HCT116 (cell line): Measurements from ENCODE around the gene SH2B2.

Experiments
- CTCF ChIP-seq, 3 experiments: fragments of 200-600 bp in 1 of 3; sonication (generic) in 1 of 3; IDR thresholded peaks in 2 of 3; conservative IDR thresholded peaks in 1 of 3; 2 replicates each; pipeline ENCODE4 v1.5.1; 2012 to 2017; ENCODE audit warnings: low read depth in 2 of 3, low read length in 2 of 3, antibody characterized with exemption in 1 of 3, borderline replicate concordance in 1 of 3, control low read depth in 1 of 3, mild to moderate bottlenecking in 1 of 3, mixed read lengths in 1 of 3, mixed run types in 1 of 3, moderate library complexity in 1 of 3; ENCODE audit not compliant: insufficient read depth in 1 of 3
- EGR1 ChIP-seq: IDR thresholded peaks from 2 replicates; pipeline ENCODE4 v1.6.1; 2012; ENCODE audit warnings: low read depth
- POLR2A ChIP-seq: IDR thresholded peaks from 2 replicates; pipeline ENCODE4 v1.7.0; 2011; ENCODE audit warnings: borderline replicate concordance; ENCODE audit not compliant: insufficient read depth, insufficient read length; ENCODE audit errors: extremely low read depth
- REST ChIP-seq: IDR thresholded peaks from 2 replicates; pipeline ENCODE4 v1.6.1; 2012; ENCODE audit warnings: low read depth
- SIN3A ChIP-seq: IDR thresholded peaks from 2 replicates; pipeline ENCODE4 v1.6.1; 2012; ENCODE audit warnings: low read depth

GRCh38 chr7:102320181-102320580 is 33.5 kb downstream of the SH2B2 start:
- TF ChIP-seq REST: no peak
- TF ChIP-seq SIN3A: no peak
- TF ChIP-seq POLR2A: no peak
- no peak for TF ChIP-seq CTCF (IDR thresholded peaks at IDR 0.05 in 2 of 3, conservative IDR thresholded peaks at IDR 0.05 in 1 of 3; ENCODE audit: borderline replicate concordance in 1 of 3, insufficient read depth in 1 of 3, low read depth in 2 of 3, low read length in 2 of 3)
- TF ChIP-seq EGR1: no peak
